Cardiac muscle cell (in vitro differentiated cells and primary cell): Measurements from ENCODE around the gene SENP3. TPM values are rescaled to one million over a fixed set of nuclear protein-coding genes. Genes with fewer than 3 reads are reported as not detected.
A peak's percentile ranks its signal among the peaks of the same experiment; 100 is the strongest.

ENCODE experiments used
- DNase-seq, 2 donors: peaks; one replicate each; pipeline versions ENCODE4 v3.0.0 to v3.0.0-alpha.2; 2010 to 2017; ENCODE audit warnings: low read depth in 1 of 2, low spot score in 1 of 2
- H3K27ac ChIP-seq: fragments of 200-600 bp; sonication (generic); 2 replicates; pipeline ENCODE4 v1.5.1; 2016
- H3K27me3 ChIP-seq: fragments of 200-600 bp; sonication (generic); 2 replicates; pipeline ENCODE4 v1.6.0; 2016; ENCODE audit warnings: control low read depth
- H3K36me3 ChIP-seq: fragments of 200-600 bp; sonication (generic); 2 replicates; pipeline ENCODE4 v1.5.1; 2016; ENCODE audit warnings: control low read depth
- H3K4me1 ChIP-seq: fragments of 200-600 bp; sonication (generic); 2 replicates; pipeline ENCODE4 v1.8.1; 2017; ENCODE audit warnings: low read depth, mild to moderate bottlenecking, mixed run types
- H3K4me3 ChIP-seq: fragments of 200-600 bp; sonication (generic); 2 replicates; pipeline ENCODE4 v1.5.1; 2016; ENCODE audit warnings: mild to moderate bottlenecking
- H3K9me3 ChIP-seq: fragments of 200-600 bp; sonication (generic); 2 replicates; pipeline ENCODE4 v1.5.1; 2017; ENCODE audit warnings: low read depth, mild to moderate bottlenecking, control low read depth
- polyA plus RNA-seq: library from polyadenylated mRNA; unstranded; fragments of >200 nt; fragmentation: Nextera tagmentation; extraction: Ambion mirVana; gene quantifications from 2 replicates; pipeline ENCODE4 v1.2.1, GENCODE V29; 2016
- total RNA-seq: library from RNA; depleted of rRNA; stranded (reverse); fragments of >200 nt; gene quantifications from 2 replicates; pipeline ENCODE4 v1.2.3, GENCODE V29; 2016
- TF ChIP-seq, protein P1 (sequence below): IDR thresholded peaks from 2 replicates; pipeline ENCODE4 v1.5.1; 2012; ENCODE audit warnings: low read depth, mild to moderate bottlenecking, low read length

Gene SENP3
- total and polyA plus RNA-seq, 2 experiments from 2014 or later = 45.0 to 78.9 TPM

DNA sequence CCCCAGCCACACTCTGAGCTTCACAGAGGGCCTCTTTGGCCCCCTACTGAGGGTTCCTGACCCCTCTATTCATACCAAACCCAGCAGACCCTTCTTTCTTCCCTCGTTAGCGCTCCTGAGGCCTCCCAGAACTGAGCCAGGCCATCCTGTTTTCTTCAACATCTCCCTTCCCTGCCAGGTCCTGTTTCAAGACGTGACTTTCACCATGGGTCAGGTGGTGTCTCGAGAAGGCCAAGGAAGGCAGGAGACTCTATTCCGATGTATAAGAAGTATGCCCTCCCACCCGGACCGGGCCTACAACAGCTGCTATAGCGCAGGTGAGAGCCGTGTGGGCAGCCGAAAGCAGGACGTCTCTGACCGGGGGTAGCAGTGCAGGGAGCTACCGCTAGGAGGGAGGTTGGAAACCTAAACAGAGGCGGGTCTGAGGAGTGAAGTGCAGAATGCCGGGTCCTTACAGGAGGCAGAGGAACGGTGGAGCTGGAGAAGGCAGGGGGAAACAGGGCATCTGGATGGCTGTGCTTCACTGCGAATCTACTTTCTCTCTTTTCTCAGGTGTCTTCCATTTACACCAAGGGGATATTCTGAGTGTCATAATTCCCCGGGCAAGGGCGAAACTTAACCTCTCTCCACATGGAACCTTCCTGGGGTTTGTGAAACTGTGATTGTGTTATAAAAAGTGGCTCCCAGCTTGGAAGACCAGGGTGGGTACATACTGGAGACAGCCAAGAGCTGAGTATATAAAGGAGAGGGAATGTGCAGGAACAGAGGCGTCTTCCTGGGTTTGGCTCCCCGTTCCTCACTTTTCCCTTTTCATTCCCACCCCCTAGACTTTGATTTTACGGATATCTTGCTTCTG, 1.3 kb upstream of the SENP3 start:
- peak overlapping the region; percentile 61 for H3K4me3 ChIP-seq
- TF ChIP-seq, protein P1, sequence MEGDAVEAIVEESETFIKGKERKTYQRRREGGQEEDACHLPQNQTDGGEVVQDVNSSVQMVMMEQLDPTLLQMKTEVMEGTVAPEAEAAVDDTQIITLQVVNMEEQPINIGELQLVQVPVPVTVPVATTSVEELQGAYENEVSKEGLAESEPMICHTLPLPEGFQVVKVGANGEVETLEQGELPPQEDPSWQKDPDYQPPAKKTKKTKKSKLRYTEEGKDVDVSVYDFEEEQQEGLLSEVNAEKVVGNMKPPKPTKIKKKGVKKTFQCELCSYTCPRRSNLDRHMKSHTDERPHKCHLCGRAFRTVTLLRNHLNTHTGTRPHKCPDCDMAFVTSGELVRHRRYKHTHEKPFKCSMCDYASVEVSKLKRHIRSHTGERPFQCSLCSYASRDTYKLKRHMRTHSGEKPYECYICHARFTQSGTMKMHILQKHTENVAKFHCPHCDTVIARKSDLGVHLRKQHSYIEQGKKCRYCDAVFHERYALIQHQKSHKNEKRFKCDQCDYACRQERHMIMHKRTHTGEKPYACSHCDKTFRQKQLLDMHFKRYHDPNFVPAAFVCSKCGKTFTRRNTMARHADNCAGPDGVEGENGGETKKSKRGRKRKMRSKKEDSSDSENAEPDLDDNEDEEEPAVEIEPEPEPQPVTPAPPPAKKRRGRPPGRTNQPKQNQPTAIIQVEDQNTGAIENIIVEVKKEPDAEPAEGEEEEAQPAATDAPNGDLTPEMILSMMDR = peak; percentile 76
- no peaks in the 10 kb centered on the region for H3K27me3 ChIP-seq
- H3K27ac ChIP-seq = peak overlapping the region; percentile 82
- peak; percentile 68 to 85 for DNase-seq
- H3K4me1 ChIP-seq = peaks cover 20% of the 10 kb centered on the region
- peaks cover 20% of the 10 kb centered on the region for H3K36me3 ChIP-seq
- no peaks in the 10 kb centered on the region for H3K9me3 ChIP-seq

DNA sequence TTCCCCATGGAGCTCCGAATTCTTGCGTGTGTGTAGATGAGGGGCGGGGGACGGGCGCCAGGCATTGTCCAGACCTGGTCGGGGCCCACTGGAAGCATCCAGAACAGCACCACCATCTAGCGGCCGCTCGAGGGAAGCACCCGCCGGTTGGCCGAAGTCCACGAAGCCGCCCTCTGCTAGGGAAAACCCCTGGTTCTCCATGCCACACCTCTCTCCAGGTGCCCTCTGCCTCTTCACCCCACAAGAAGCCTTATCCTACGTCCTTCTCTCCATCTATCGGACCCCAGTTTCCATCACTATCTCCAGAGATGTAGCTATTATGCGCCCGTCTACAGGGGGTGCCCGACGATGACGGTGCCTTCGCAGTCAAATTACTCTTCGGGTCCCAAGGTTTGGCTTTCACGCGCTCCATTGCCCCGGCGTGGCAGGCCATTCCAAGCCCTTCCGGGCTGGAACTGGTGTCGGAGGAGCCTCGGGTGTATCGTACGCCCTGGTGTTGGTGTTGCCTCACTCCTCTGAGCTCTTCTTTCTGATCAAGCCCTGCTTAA, 617 bp upstream of the SENP3 start:
- TF ChIP-seq, protein P1 = peak; percentile 69
- Histone ChIP-seq H3K27me3 (no peaks in the 10 kb centered on the region), H3K4me3 (peak overlapping the region; percentile 61), H3K4me1 (peaks cover 20% of the 10 kb centered on the region), H3K36me3 (peaks cover 20% of the 10 kb centered on the region), H3K9me3 (no peaks in the 10 kb centered on the region), H3K27ac (peak overlapping the region; percentile 82)
- peak; percentile 89 to 94 for DNase-seq

DNA sequence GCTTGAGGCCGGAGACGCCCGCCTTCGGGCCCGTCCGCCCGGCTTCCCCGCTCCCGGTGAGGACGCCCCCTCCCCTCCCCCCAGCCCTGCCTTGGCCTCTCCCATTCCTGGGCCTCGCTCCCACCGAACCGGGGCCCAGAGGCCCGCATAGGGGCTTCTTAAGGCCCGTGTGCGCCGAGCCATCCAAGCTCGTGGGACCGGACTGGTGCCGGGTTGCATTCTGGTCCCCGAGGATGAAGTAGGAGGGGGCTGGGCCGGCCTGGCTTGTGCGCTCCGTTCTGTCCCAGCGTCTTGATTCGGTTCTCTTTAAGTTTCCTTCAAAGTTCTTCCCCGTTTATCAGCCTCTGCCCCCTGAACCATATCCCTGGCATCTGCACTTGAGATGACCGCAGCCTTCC, 488 bp downstream of the SENP3 start:
- peaks cover 20% of the 10 kb centered on the region for H3K4me1 ChIP-seq
- peak overlapping the region; percentile 80 for H3K27ac ChIP-seq
- peaks cover 25% of the 10 kb centered on the region for H3K36me3 ChIP-seq

DNA sequence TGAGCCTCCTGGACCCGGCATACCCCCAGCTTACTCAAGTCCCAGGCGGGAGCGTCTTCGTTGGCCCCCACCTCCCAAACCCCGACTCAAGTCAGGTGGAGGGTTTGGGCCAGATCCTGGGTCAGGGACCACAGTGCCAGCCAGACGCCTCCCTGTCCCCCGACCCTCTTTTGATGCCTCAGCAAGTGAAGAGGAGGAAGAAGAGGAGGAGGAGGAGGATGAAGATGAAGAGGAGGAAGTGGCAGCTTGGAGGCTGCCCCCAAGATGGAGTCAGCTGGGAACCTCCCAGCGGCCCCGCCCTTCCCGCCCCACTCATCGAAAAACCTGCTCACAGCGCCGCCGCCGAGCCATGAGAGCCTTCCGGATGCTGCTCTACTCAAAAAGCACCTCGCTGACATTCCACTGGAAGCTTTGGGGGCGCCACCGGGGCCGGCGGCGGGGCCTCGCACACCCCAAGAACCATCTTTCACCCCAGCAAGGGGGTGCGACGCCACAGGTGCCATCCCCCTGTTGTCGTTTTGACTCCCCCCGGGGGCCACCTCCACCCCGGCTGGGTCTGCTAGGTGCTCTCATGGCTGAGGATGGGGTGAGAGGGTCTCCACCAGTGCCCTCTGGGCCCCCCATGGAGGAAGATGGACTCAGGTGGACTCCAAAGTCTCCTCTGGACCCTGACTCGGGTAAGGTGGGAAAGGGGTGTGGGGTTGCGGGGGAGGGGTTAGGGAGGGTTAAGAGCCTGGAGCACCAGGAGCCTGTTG, 1.6 kb downstream of the SENP3 start:
- peaks cover 27% of the 10 kb centered on the region for H3K36me3 ChIP-seq
- peak overlapping the region; percentile 61 for H3K4me3 ChIP-seq
- H3K27ac ChIP-seq = no peak overlapping the region

More for the DNA sequence above, 488 bp downstream of the SENP3 start:
- TF ChIP-seq, protein P1 = no peak
- H3K4me3 ChIP-seq = peak overlapping the region; percentile 61
- H3K27me3 ChIP-seq = no peaks in the 10 kb centered on the region
- H3K9me3 ChIP-seq = no peaks in the 10 kb centered on the region
- DNase-seq = peak in 1 of 2 donors; percentile 35

DNA sequence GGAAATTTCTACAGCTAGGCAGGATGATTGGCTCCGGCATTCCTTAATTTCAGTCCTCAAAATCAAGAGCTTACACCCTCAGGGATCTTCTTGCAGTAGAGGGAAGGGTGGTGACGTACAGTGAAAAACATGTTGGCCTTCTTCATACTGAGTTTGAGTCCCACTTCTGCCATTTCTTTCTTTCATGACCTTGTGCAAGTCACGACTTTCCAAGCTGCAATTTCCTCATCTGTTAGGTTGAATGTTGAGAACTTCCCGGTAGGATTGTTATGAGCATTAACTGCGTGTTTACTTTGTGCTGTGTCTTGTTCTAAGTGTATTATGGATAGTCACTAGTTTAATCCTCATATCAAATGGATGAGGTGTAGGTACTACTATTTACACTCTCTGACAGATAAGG, 7.9 kb downstream of the SENP3 start:
- H3K9me3 ChIP-seq = no peaks in the 10 kb centered on the region
- no peaks in the 10 kb centered on the region for H3K27me3 ChIP-seq
- H3K4me1 ChIP-seq = no peaks in the 10 kb centered on the region
- H3K4me3 ChIP-seq = no peak overlapping the region
- no peak overlapping the region for H3K27ac ChIP-seq
- peaks cover 24% of the 10 kb centered on the region for H3K36me3 ChIP-seq
- DNase-seq = no peak
- TF ChIP-seq, protein P1 = no peak

More for the DNA sequence above, 1.6 kb downstream of the SENP3 start:
- no peaks in the 10 kb centered on the region for H3K27me3 ChIP-seq
- no peak for DNase-seq
- TF ChIP-seq, protein P1 = no peak
- H3K9me3 ChIP-seq = no peaks in the 10 kb centered on the region
- H3K4me1 ChIP-seq = peaks cover 11% of the 10 kb centered on the region
